Embryonic facial prominence (tissue), 1 donor: Measurements from ENCODE around the gene TRERF1.

Experiments
- DNase-seq: peaks from one replicate; pipeline ENCODE4 v3.0.0-alpha.2; 2016; ENCODE audit errors: extremely low spot score

Gene TRERF1

GRCh38 chr6:42393339-42393738 lies 58.4 kb downstream of the TRERF1 start:
- DNase-seq: no peak

GRCh38 chr6:42392833-42393232 lies 58.9 kb downstream of the TRERF1 start:
- DNase-seq: no peak

GRCh38 chr6:42391441-42391840 lies 60.3 kb downstream of the TRERF1 start:
- DNase-seq: no peak

- DNase-seq: no peak
Measured at GRCh38 chr6:42390228-42390934, 61.3 kb downstream of the TRERF1 start.

GRCh38 chr6:42389736-42390135 lies 62.0 kb downstream of the TRERF1 start:
- DNase-seq: no peak

- DNase-seq: no peak
Measured at GRCh38 chr6:42388046-42388445, 63.7 kb downstream of the TRERF1 start.

- no peak for DNase-seq
Measured at GRCh38 chr6:42387336-42387735, 64.4 kb downstream of the TRERF1 start.

GRCh38 chr6:42385339-42385738 lies 66.4 kb downstream of the TRERF1 start:
- DNase-seq: no peak

- no peak for DNase-seq
Measured at GRCh38 chr6:42383421-42384205, 68.1 kb downstream of the TRERF1 start.

- no peak for DNase-seq
Measured at GRCh38 chr6:42381850-42382249, 69.9 kb downstream of the TRERF1 start.

- DNase-seq: no peak
Measured at GRCh38 chr6:42380228-42380979, 71.3 kb downstream of the TRERF1 start.

- no peak for DNase-seq
Measured at GRCh38 chr6:42378536-42378935, 73.2 kb downstream of the TRERF1 start.

- no peak for DNase-seq
Measured at GRCh38 chr6:42378125-42378524, 73.6 kb downstream of the TRERF1 start.

GRCh38 chr6:42375007-42375635 lies 76.6 kb downstream of the TRERF1 start:
- no peak for DNase-seq

GRCh38 chr6:42374018-42374669 lies 77.6 kb downstream of the TRERF1 start:
- no peak for DNase-seq

GRCh38 chr6:42372699-42373098 lies 79.0 kb downstream of the TRERF1 start:
- no peak for DNase-seq

- no peak for DNase-seq
Measured at GRCh38 chr6:42370323-42370985, 81.3 kb downstream of the TRERF1 start.

- no peak for DNase-seq
Measured at GRCh38 chr6:42369568-42369967, 82.2 kb downstream of the TRERF1 start.

- DNase-seq: no peak
Measured at GRCh38 chr6:42368181-42368580, 83.5 kb downstream of the TRERF1 start.

GRCh38 chr6:42367353-42368011 lies 84.2 kb downstream of the TRERF1 start:
- no peak for DNase-seq

- DNase-seq: no peak
Measured at GRCh38 chr6:42366999-42367352, 84.8 kb downstream of the TRERF1 start.
